ENCODE measurements around the gene SPEM3.

- no peak for TF ChIP-seq CTCF (IDR thresholded peaks at IDR 0.05)
- TF ChIP-seq ZFX (IDR thresholded peaks at IDR 0.05; ENCODE audit: borderline replicate concordance): no peak
These were observed 10.0 kb upstream of the SPEM3 start for GRCh38 chr17:7418472-7419152.

All from 22Rv1 (cell line).